SK-N-SH treated with all-trans-retinoic acid at 6 μM for 48 hours (cell line): ENCODE measurements around the gene HMGCS2.

Experiments
- ARNTL ChIP-seq: fragments of 450-650 bp; formaldehyde crosslinking; IDR thresholded peaks from 2 replicates; pipeline ENCODE4 v1.5.0; 2020; ENCODE audit warnings: low read depth, mild to moderate bottlenecking, moderate library complexity, borderline replicate concordance
- BACH2 ChIP-seq: fragments of 250-450 bp; sonication (Bioruptor Pico); IDR thresholded peaks from 2 replicates; pipeline ENCODE4 v1.9.0; 2021; ENCODE audit warnings: mild to moderate bottlenecking, borderline replicate concordance
- GLIS3 ChIP-seq: fragments of 250-450 bp; sonication (Bioruptor Pico); IDR thresholded peaks from 2 replicates; pipeline ENCODE4 v1.5.0; 2020; ENCODE audit warnings: mild to moderate bottlenecking, moderate library complexity
- ISL1 ChIP-seq: fragments of 250-450 bp; sonication (Bioruptor Pico); IDR thresholded peaks from 2 replicates; pipeline ENCODE4 v2.1.2; 2022; ENCODE audit warnings: mild to moderate bottlenecking, moderate library complexity
- PPARA ChIP-seq: fragments of 250-450 bp; sonication (Bioruptor Pico); IDR thresholded peaks from 2 replicates; pipeline ENCODE4 v1.5.0; 2020; ENCODE audit warnings: mild to moderate bottlenecking, borderline replicate concordance
- RARB ChIP-seq: fragments of 250-450 bp; sonication (Bioruptor Pico); IDR thresholded peaks from 2 replicates; pipeline ENCODE4 v1.8.0; 2021; ENCODE audit warnings: mild to moderate bottlenecking, moderate library complexity
- TOX ChIP-seq: fragments of 250-450 bp; sonication (Bioruptor Pico); IDR thresholded peaks from 2 replicates; pipeline ENCODE4 v1.8.0; 2021; ENCODE audit warnings: mild to moderate bottlenecking, moderate library complexity, borderline replicate concordance
- ZFP3 ChIP-seq: fragments of 250-450 bp; sonication (Bioruptor Pico); IDR thresholded peaks from 2 replicates; pipeline ENCODE4 v1.5.0; 2020; ENCODE audit warnings: mild to moderate bottlenecking, moderate library complexity
- ZFP30 ChIP-seq: fragments of 450-650 bp; formaldehyde crosslinking; IDR thresholded peaks from 2 replicates; pipeline ENCODE4 v1.5.0; 2022; ENCODE audit warnings: mild to moderate bottlenecking, moderate library complexity
- ZNF565 ChIP-seq: fragments of 450-650 bp; formaldehyde crosslinking; conservative IDR thresholded peaks from 2 replicates; pipeline ENCODE4 v1.5.0; 2020; ENCODE audit warnings: low read depth, mild to moderate bottlenecking, moderate library complexity
- ZNF8 ChIP-seq: fragments of 450-650 bp; formaldehyde crosslinking; IDR thresholded peaks from 2 replicates; pipeline ENCODE4 v1.5.0; 2020; ENCODE audit warnings: mild to moderate bottlenecking, moderate library complexity
- TF ChIP-seq, protein P1 (sequence below): fragments of 250-450 bp; sonication (Bioruptor Pico); IDR thresholded peaks from 2 replicates; pipeline ENCODE4 v1.5.0; 2020; ENCODE audit warnings: mild to moderate bottlenecking, moderate library complexity
- TF ChIP-seq, protein P2 (sequence below): fragments of 250-450 bp; sonication (Bioruptor Pico); IDR thresholded peaks from 2 replicates; pipeline ENCODE4 v1.8.0; 2021; ENCODE audit warnings: low read depth, mild to moderate bottlenecking, moderate library complexity, borderline replicate concordance

DNA sequence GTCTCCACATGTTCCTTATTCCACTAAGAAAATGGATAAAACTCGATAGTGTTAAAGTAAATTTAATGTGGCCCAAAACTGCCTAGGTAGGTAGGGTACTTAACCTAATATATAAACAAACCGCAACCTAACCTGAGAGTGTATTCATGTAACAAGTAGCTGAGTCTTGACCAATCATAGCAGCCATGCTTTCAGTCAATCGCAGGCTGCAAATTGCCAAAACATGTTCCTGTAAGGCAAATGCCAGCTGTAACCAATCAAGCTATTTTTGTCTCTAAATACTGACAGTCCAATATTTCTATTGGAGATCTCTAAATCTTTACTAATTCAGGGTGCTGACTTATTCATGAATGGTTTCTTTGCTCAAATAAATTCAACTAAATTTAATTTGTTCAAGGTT lies 3.1 kb upstream of the HMGCS2 start:
- no peak for TF ChIP-seq BACH2 (CRISPR knock-in tag)
- TF ChIP-seq PPARA = no peak
- TF ChIP-seq ZNF565 (CRISPR knock-in tag) = no peak
- TF ChIP-seq ISL1 = no peak
- no peak for TF ChIP-seq ZFP3 (CRISPR knock-in tag)
- TF ChIP-seq, protein P1, sequence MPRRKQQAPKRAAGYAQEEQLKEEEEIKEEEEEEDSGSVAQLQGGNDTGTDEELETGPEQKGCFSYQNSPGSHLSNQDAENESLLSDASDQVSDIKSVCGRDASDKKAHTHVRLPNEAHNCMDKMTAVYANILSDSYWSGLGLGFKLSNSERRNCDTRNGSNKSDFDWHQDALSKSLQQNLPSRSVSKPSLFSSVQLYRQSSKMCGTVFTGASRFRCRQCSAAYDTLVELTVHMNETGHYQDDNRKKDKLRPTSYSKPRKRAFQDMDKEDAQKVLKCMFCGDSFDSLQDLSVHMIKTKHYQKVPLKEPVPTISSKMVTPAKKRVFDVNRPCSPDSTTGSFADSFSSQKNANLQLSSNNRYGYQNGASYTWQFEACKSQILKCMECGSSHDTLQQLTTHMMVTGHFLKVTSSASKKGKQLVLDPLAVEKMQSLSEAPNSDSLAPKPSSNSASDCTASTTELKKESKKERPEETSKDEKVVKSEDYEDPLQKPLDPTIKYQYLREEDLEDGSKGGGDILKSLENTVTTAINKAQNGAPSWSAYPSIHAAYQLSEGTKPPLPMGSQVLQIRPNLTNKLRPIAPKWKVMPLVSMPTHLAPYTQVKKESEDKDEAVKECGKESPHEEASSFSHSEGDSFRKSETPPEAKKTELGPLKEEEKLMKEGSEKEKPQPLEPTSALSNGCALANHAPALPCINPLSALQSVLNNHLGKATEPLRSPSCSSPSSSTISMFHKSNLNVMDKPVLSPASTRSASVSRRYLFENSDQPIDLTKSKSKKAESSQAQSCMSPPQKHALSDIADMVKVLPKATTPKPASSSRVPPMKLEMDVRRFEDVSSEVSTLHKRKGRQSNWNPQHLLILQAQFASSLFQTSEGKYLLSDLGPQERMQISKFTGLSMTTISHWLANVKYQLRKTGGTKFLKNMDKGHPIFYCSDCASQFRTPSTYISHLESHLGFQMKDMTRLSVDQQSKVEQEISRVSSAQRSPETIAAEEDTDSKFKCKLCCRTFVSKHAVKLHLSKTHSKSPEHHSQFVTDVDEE (CRISPR knock-in tag) = no peak
- TF ChIP-seq, protein P2, sequence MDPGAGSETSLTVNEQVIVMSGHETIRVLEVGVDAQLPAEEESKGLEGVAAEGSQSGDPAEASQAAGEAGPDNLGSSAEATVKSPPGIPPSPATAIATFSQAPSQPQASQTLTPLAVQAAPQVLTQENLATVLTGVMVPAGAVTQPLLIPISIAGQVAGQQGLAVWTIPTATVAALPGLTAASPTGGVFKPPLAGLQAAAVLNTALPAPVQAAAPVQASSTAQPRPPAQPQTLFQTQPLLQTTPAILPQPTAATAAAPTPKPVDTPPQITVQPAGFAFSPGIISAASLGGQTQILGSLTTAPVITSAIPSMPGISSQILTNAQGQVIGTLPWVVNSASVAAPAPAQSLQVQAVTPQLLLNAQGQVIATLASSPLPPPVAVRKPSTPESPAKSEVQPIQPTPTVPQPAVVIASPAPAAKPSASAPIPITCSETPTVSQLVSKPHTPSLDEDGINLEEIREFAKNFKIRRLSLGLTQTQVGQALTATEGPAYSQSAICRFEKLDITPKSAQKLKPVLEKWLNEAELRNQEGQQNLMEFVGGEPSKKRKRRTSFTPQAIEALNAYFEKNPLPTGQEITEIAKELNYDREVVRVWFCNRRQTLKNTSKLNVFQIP (CRISPR knock-in tag) = no peak
- TF ChIP-seq TOX (CRISPR knock-in tag) = no peak
- no peak for TF ChIP-seq GLIS3 (CRISPR knock-in tag)
- no peak for TF ChIP-seq RARB (CRISPR knock-in tag)
- TF ChIP-seq ARNTL = no peak
- no peak for TF ChIP-seq ZFP30
- TF ChIP-seq ZNF8 (CRISPR knock-in tag) = no peak
